MM.1S (cell line): ENCODE results near the gene SPDEF.

Experiments
- DNase-seq: peaks from one replicate; pipeline ENCODE4 v3.0.0-alpha.2; 2015
- H2AFZ ChIP-seq: fragments of 300-600 bp; sonication (generic); 2 replicates; pipeline ENCODE4 v1.6.0; 2016; ENCODE audit warnings: antibody characterized with exemption, low read length
- H3F3A ChIP-seq: fragments of 300-600 bp; sonication (generic); 2 replicates; pipeline ENCODE4 v1.6.1; 2016; ENCODE audit warnings: mild to moderate bottlenecking, antibody characterized with exemption, low read length, moderate library complexity, mixed read lengths; ENCODE audit not compliant: insufficient read depth
- H3K27ac ChIP-seq: fragments of 300-600 bp; sonication (generic); 2 replicates; pipeline ENCODE4 v1.5.1; 2016; ENCODE audit warnings: mild to moderate bottlenecking, low read length
- H3K27me3 ChIP-seq: fragments of 300-600 bp; sonication (generic); replicated peaks from 2 replicates; pipeline ENCODE4 v1.6.0; 2016; ENCODE audit warnings: low read length; ENCODE audit not compliant: insufficient read depth
- H3K36me3 ChIP-seq: fragments of 300-600 bp; sonication (generic); replicated peaks from 2 replicates; pipeline ENCODE4 v1.6.1; 2016; ENCODE audit warnings: mild to moderate bottlenecking, low read length, mixed read lengths; ENCODE audit not compliant: insufficient read depth
- H3K4me1 ChIP-seq: fragments of 300-600 bp; sonication (generic); 2 replicates; pipeline ENCODE4 v1.6.1; 2016; ENCODE audit warnings: low read length, mixed read lengths
- H3K4me2 ChIP-seq: fragments of 300-600 bp; sonication (generic); 2 replicates; pipeline ENCODE4 v1.6.0; 2016; ENCODE audit warnings: low read depth, low read length
- H3K4me3 ChIP-seq: fragments of 300-600 bp; sonication (generic); 2 replicates; pipeline ENCODE4 v1.5.1; 2016; ENCODE audit warnings: low read length, mixed read lengths
- H3K79me2 ChIP-seq: fragments of 300-600 bp; sonication (generic); 2 replicates; pipeline ENCODE4 v1.6.1; 2016; ENCODE audit warnings: mixed run types, low read length, mixed read lengths
- H3K9ac ChIP-seq: fragments of 300-600 bp; sonication (generic); 2 replicates; pipeline ENCODE4 v1.6.1; 2016; ENCODE audit warnings: low read length, mixed read lengths
- H3K9me2 ChIP-seq: fragments of 300-600 bp; sonication (generic); replicated peaks from 2 replicates; pipeline ENCODE4 v1.6.1; 2016; ENCODE audit warnings: mild to moderate bottlenecking, low read length, mixed read lengths; ENCODE audit not compliant: insufficient read depth
- H3K9me3 ChIP-seq: fragments of 300-600 bp; sonication (generic); replicated peaks from 2 replicates; pipeline ENCODE4 v1.6.1; 2016; ENCODE audit warnings: mild to moderate bottlenecking, low read length, mixed read lengths; ENCODE audit not compliant: insufficient read depth
- H4K20me1 ChIP-seq: fragments of 300-600 bp; sonication (generic); 2 replicates; pipeline ENCODE4 v1.6.1; 2016; ENCODE audit warnings: mild to moderate bottlenecking, low read length, moderate library complexity, mixed read lengths; ENCODE audit not compliant: insufficient read depth
- EZH2 ChIP-seq: fragments of 300-600 bp; sonication (generic); optimal IDR thresholded peaks from 2 replicates; pipeline ENCODE3; 2017; ENCODE audit warnings: low read depth, mild to moderate bottlenecking, antibody characterized with exemption, low read length, mixed read lengths
- EZH2phosphoT487 ChIP-seq: fragments of 300-600 bp; sonication (generic); IDR thresholded peaks from 2 replicates; pipeline ENCODE4 v1.6.1; 2018; ENCODE audit warnings: antibody characterized with exemption, low read length
- TF ChIP-seq, protein P1 (sequence below): fragments of 300-600 bp; sonication (generic); IDR thresholded peaks from 2 replicates; pipeline ENCODE4 v1.5.1; 2016; ENCODE audit warnings: antibody characterized with exemption, low read length, mixed read lengths

SPDEF gene

DNA sequence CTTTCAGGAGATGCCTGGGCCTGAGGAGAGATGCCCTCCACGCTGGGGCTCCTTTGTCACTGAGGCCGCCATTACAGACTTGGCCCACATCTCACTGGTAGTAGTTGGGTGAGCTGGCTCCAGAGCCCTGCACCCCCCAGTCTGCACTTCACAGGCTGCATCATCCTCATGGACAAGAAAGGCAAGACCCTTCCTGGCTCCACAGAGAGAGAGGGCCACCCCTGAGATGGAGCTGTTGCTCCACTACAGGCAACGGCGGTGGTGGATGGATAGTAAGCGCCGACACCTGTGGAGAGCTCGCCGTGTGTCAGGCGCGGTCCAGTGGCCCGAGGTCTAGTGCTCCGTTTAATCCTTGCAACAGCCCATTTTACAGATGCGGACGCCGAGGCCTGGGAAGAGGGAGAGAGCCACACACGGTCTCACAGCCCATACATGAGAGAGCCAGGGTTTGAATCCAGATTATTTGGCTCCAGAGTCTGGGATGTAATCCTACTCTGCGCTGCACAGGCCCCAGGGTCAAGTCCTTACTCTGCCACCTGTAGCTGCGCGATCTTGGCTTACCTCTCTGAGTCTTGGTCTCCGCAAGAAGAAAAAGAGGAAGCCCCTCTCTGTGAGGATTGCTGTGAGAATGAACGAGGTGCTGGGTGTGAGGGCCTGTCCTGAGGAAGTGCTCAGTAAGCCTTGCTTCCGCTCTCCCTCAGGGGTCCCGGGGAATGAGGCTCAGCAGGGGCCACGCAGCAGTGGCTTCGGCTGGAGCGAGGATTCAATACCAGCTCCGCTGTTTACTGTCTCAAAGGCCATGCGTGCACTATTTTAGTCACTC lies 34.5 kb downstream of the SPDEF start:
- H3K4me2 ChIP-seq, result no peak overlapping the region
- no peak overlapping the region for H3K27ac ChIP-seq
- no peaks in the 10 kb centered on the region for H3F3A ChIP-seq
- no peaks in the 10 kb centered on the region for H3K4me1 ChIP-seq
- DNase-seq, result no peak
- TF ChIP-seq, protein P1, sequence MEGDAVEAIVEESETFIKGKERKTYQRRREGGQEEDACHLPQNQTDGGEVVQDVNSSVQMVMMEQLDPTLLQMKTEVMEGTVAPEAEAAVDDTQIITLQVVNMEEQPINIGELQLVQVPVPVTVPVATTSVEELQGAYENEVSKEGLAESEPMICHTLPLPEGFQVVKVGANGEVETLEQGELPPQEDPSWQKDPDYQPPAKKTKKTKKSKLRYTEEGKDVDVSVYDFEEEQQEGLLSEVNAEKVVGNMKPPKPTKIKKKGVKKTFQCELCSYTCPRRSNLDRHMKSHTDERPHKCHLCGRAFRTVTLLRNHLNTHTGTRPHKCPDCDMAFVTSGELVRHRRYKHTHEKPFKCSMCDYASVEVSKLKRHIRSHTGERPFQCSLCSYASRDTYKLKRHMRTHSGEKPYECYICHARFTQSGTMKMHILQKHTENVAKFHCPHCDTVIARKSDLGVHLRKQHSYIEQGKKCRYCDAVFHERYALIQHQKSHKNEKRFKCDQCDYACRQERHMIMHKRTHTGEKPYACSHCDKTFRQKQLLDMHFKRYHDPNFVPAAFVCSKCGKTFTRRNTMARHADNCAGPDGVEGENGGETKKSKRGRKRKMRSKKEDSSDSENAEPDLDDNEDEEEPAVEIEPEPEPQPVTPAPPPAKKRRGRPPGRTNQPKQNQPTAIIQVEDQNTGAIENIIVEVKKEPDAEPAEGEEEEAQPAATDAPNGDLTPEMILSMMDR, result no peak
- TF ChIP-seq EZH2phosphoT487 (no peak), EZH2 (no peak)
- no peaks in the 10 kb centered on the region for H4K20me1 ChIP-seq
- H3K27me3 ChIP-seq, result no peaks in the 10 kb centered on the region
- no peaks in the 10 kb centered on the region for H3K9me3 ChIP-seq
- H3K4me3 ChIP-seq, result no peak overlapping the region
- no peaks in the 10 kb centered on the region for H3K9me2 ChIP-seq
- H2AFZ ChIP-seq, result no peak overlapping the region
- H3K36me3 ChIP-seq, result no peaks in the 10 kb centered on the region
- H3K9ac ChIP-seq, result no peak overlapping the region
- no peaks in the 10 kb centered on the region for H3K79me2 ChIP-seq

DNA sequence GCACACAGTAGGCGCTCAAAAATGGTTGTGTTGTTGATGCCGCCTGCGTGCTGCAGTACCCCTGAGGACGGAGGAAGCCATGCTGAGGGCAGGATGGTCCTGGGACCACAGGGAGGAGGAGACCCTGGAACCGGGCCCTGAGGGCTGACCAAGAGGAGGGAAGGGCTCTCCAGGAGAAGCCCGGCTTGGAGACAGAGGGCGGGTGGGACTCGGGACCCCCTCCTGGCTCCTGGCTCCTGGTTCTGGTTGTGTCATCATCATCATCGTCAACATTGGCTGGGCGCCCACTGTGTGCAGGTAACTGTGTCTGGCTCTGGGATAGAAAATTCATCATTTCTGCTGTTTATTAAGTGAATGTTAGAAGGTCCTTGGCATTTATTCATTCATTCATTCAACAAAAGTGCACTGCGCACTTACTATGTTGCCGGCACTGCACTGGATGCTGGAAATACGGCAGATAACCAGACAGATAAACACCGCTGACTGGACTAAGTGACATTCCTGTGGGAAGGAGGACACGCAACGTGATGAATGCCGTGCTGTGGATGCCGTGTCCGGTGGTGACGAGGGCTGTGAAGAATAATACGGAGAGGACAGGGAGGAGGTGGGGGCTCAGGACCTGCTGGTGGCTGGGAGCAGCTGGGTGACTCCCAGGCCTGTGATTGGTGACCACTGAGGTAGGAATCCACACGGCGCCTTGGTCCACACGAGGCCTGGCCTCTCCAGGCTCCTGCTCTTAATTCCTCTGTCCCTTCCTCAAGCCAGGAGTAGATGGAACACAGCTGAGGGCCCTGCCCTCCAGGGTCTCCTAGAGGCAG lies 35.3 kb downstream of the SPDEF start:
- H3K4me3 ChIP-seq, result no peak overlapping the region
- H3K4me1 ChIP-seq, result no peaks in the 10 kb centered on the region
- H3K9me3 ChIP-seq, result no peaks in the 10 kb centered on the region
- no peak for TF ChIP-seq EZH2phosphoT487
- TF ChIP-seq EZH2, result no peak
- TF ChIP-seq, protein P1, result no peak
- H4K20me1 ChIP-seq, result no peaks in the 10 kb centered on the region
- DNase-seq, result no peak
- H3K9me2 ChIP-seq, result no peaks in the 10 kb centered on the region
- H3K27ac ChIP-seq, result no peak overlapping the region
- H3K9ac ChIP-seq, result no peak overlapping the region
- no peak overlapping the region for H3K4me2 ChIP-seq
- no peaks in the 10 kb centered on the region for H3F3A ChIP-seq
- no peaks in the 10 kb centered on the region for H3K79me2 ChIP-seq
- no peaks in the 10 kb centered on the region for H3K36me3 ChIP-seq
- H2AFZ ChIP-seq, result no peak overlapping the region
- no peaks in the 10 kb centered on the region for H3K27me3 ChIP-seq

DNA sequence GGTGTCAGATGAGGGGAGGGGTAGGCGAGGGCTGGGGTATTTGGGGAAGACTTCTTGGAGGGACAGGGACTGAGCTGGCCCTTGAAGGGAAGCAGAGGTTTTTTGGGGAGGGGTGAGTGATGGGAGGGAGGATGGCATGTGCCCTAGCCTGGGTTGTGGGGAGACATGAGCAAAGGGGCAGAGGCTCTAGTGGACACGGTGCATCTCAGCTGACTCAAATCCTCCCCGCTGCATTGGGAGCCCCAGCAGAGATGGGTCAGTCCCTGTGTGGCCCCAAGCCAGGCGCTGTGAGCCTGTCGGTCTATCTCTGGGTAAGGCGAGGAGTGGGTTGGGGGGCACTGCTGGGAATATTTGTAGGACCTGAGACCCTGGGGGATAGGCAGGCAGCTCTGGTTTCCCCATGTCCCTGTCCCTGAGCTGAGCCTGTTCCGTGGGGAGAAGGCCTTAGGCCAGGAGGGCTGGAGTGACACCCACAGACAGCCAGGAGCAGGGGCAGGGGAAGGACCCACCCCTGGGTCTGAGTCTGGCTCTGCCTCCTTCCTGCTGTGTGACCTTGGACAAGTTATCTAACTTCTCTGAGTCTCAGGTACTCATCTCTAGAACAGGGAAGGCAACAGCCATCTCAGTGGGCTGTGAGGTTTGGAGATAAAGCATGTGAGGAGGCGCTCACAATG lies 36.0 kb downstream of the SPDEF start:
- no peaks in the 10 kb centered on the region for H3K27me3 ChIP-seq
- H3K4me2 ChIP-seq, result no peak overlapping the region
- H4K20me1 ChIP-seq, result no peaks in the 10 kb centered on the region
- H3K4me1 ChIP-seq, result no peaks in the 10 kb centered on the region
- H3K4me3 ChIP-seq, result no peak overlapping the region
- no peaks in the 10 kb centered on the region for H3K9me3 ChIP-seq
- no peak overlapping the region for H3K9ac ChIP-seq
- no peak overlapping the region for H3K27ac ChIP-seq
- H3F3A ChIP-seq, result no peaks in the 10 kb centered on the region
- no peaks in the 10 kb centered on the region for H3K36me3 ChIP-seq
- no peaks in the 10 kb centered on the region for H3K9me2 ChIP-seq
- no peak for DNase-seq
- TF ChIP-seq, protein P1, result no peak
- TF ChIP-seq EZH2phosphoT487 (no peak), EZH2 (no peak)
- no peaks in the 10 kb centered on the region for H3K79me2 ChIP-seq
- H2AFZ ChIP-seq, result no peak overlapping the region
